Activated naive CD4-positive, alpha-beta T cell treated with anti-CD3 and anti-CD28 coated beads, Interleukin-2, amount 50 U/mL, for 72 hours (primary cell): ENCODE results near the gene SEMA5B. TPM values are rescaled to one million over a fixed set of nuclear protein-coding genes. Genes with fewer than 3 reads are reported as not detected.

Source experiments
- ATAC-seq, 2 donors: fragments of 150-1000 bp; cut with Tn5 transposase; 2 replicates each; pipeline ENCODE4 v1.10.0; 2021; ENCODE audit warnings: mild to moderate bottlenecking in 2 of 2, moderate library complexity in 2 of 2
- DNase-seq, 2 donors: peaks; one replicate each; pipeline ENCODE4 v3.0.0; 2021 to 2022; ENCODE audit warnings: low spot score in 2 of 2
- H3K27ac Mint-ChIP-seq, 2 donors: one replicate each; pipeline ENCODE4 v1.8.0; 2022; ENCODE audit warnings: mild to moderate bottlenecking in 2 of 2, mixed read lengths in 2 of 2
- H3K36me3 Mint-ChIP-seq, 2 donors: one replicate each; pipeline ENCODE4 v1.8.0; 2022; ENCODE audit warnings: mixed read lengths in 2 of 2
- H3K9me3 Mint-ChIP-seq, 2 donors: one replicate each; pipeline ENCODE4 v1.8.0; 2022; ENCODE audit warnings: mixed read lengths in 2 of 2
- total RNA-seq, 2 donors: library from RNA; stranded (reverse); gene quantifications; one replicate each; pipeline ENCODE4 v1.2.3, GENCODE V29; 2022

The SEMA5B gene
- total RNA-seq, 2 donors from 2014 or later: not detected

GRCh38 chr3:123064506-123064905 lies 36.9 kb upstream of the SEMA5B start:
- Mint-ChIP-seq H3K27ac (no peak overlapping the region), H3K36me3 (peaks cover 0 to 14% of the 10 kb centered on the region in 2 donors), H3K9me3 (no peaks in the 10 kb centered on the region)
- DNase-seq (no peak), ATAC-seq (peak in 1 of 2 donors; percentile 1)

- Mint-ChIP-seq H3K9me3 (no peaks in the 10 kb centered on the region), H3K27ac (no peak overlapping the region), H3K36me3 (peaks cover 0 to 11% of the 10 kb centered on the region in 2 donors)
- DNase-seq: no peak
- ATAC-seq: no peak
These were observed 35.5 kb upstream of the SEMA5B start for GRCh38 chr3:123063034-123063433.

GRCh38 chr3:123061856-123062255 lies 34.3 kb upstream of the SEMA5B start:
- ATAC-seq (no peak), DNase-seq (no peak)
- H3K9me3 Mint-ChIP-seq: no peaks in the 10 kb centered on the region
- H3K27ac Mint-ChIP-seq: no peak overlapping the region
- H3K36me3 Mint-ChIP-seq: peaks cover 0 to 5% of the 10 kb centered on the region in 2 donors

GRCh38 chr3:123060054-123060453 lies 32.5 kb upstream of the SEMA5B start:
- Mint-ChIP-seq H3K27ac (no peak overlapping the region), H3K9me3 (no peaks in the 10 kb centered on the region), H3K36me3 (no peaks in the 10 kb centered on the region)
- DNase-seq (no peak), ATAC-seq (no peak)

DNA sequence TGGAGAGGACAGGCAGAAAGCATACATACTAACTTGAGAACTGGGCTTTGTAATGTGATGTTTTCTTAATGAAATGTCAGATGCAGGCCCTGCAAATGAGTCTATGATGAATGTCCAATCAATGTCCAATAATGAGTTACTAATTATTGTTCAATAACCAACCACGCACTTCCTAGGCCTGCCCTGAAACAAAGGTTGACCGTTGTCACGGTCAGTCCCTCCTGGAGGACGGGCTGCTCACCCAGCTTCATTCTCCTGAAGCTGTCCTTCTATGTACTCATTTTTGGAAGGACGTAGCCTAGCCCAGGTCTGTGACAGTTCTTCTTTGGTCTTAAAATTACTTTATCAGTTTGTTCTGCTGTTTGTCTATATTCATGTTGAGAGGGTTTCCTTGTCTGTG lies 30.9 kb upstream of the SEMA5B start:
- H3K27ac Mint-ChIP-seq: no peak overlapping the region
- no peaks in the 10 kb centered on the region for H3K9me3 Mint-ChIP-seq
- no peaks in the 10 kb centered on the region for H3K36me3 Mint-ChIP-seq
- DNase-seq (no peak), ATAC-seq (no peak)

DNA sequence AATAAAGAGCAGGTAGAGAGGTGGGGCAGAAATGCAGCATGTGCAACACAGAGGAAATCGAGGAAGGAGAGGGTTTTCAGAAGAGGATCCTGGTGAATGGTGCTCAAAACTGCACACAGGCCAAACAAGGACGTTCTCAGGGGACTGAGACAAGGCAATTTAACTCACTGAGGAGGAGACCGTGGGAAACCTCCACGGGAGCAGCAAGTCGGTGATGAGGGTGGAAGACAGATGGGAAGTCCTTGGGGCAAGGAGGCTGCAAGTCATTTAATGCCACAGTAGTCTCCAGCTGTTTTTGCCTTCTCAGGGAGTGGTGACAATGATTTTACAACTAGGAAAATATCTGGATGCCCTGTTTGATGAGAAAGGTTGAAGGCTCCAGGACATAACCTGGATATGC lies 27.8 kb upstream of the SEMA5B start:
- DNase-seq (no peak), ATAC-seq (no peak)
- H3K27ac Mint-ChIP-seq: no peak overlapping the region
- no peaks in the 10 kb centered on the region for H3K9me3 Mint-ChIP-seq
- H3K36me3 Mint-ChIP-seq: no peaks in the 10 kb centered on the region

GRCh38 chr3:123054931-123055330 lies 27.4 kb upstream of the SEMA5B start:
- ATAC-seq (no peak), DNase-seq (no peak)
- no peaks in the 10 kb centered on the region for H3K9me3 Mint-ChIP-seq

DNA sequence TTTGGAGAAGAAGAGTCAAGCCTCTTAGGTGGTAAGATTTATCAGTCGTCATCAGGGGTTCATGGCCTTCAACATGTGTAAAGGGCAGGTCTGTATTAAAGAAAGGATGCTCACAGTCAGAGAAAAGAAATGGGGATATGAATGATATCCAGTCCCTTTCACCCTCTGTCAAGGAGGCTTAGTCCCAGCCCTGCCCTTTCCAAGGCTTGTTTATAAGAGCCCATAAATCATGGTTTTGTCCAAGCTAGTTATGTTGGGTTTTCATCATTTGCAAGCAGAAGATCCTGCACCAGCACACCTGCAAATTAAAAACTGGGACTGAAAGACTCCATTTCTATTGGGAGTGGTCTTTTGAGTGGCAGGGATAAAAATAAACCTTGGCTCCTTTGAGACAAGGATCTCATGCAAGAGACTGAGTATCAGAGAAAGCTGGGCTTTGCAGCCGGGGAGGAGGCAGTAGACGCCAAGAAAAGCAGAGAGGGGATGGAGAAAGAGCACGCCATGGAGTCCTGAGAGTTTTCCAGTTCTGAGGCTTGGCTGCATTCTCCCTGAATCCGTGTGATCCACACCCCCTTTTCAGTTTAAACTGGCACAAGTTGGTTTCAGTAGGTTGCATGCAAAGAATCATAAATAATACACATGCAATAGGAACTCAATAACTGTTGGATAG lies 26.7 kb upstream of the SEMA5B start:
- ATAC-seq: no peak
- Mint-ChIP-seq H3K9me3 (no peaks in the 10 kb centered on the region), H3K36me3 (no peaks in the 10 kb centered on the region), H3K27ac (no peak overlapping the region)
- no peak for DNase-seq

More at GRCh38 chr3:123054931-123055330, 27.4 kb upstream of the SEMA5B start:
- Mint-ChIP-seq H3K27ac (no peak overlapping the region), H3K36me3 (no peaks in the 10 kb centered on the region)

GRCh38 chr3:123053107-123053506 lies 25.5 kb upstream of the SEMA5B start:
- DNase-seq: no peak
- no peak overlapping the region for H3K27ac Mint-ChIP-seq
- no peaks in the 10 kb centered on the region for H3K36me3 Mint-ChIP-seq
- ATAC-seq: no peak
- no peaks in the 10 kb centered on the region for H3K9me3 Mint-ChIP-seq

DNA sequence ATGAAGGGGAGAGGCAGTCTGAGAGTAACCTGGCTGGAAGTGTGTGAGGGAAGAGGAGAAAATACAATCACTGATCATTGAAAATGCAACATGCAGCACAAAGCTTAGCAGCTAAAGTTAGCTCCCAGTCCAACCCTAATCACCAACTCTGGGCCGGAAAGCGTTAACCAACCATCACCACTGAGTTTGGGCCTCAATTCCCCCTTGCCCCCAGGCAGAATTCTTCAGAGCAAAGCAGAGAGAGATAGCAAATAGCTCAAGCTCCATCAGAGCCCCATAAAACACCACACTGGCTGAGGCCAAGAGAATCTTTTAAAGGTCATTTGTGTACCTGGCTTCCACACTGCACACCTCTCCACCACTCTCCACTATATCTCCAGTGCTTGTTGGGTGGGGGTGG lies 23.1 kb upstream of the SEMA5B start:
- H3K36me3 Mint-ChIP-seq: no peaks in the 10 kb centered on the region
- H3K9me3 Mint-ChIP-seq: no peaks in the 10 kb centered on the region
- no peak for ATAC-seq
- DNase-seq: no peak
- no peak overlapping the region for H3K27ac Mint-ChIP-seq

- no peaks in the 10 kb centered on the region for H3K36me3 Mint-ChIP-seq
- ATAC-seq: no peak
- H3K9me3 Mint-ChIP-seq: no peaks in the 10 kb centered on the region
- no peak for DNase-seq
- H3K27ac Mint-ChIP-seq: no peak overlapping the region
These were observed 21.1 kb upstream of the SEMA5B start for GRCh38 chr3:123048480-123049237.

DNA sequence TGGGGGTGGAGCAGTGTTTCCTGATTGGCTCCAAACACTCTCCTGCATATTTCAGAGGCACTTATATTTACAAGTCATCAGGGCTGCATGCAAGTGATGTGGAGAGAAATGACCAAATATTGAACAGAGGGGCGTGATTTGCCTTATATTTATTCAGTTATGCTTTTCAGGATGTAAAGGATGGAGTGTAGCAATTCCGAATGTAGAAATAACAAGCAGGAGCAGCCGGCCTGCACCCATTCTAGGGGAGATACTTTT lies 19.4 kb upstream of the SEMA5B start:
- Mint-ChIP-seq H3K9me3 (no peaks in the 10 kb centered on the region), H3K27ac (no peak overlapping the region), H3K36me3 (no peaks in the 10 kb centered on the region)
- ATAC-seq (no peak), DNase-seq (no peak)

- Mint-ChIP-seq H3K27ac (no peak overlapping the region), H3K9me3 (no peaks in the 10 kb centered on the region), H3K36me3 (no peaks in the 10 kb centered on the region)
- ATAC-seq: no peak
- DNase-seq: no peak
These were observed 18.9 kb upstream of the SEMA5B start for GRCh38 chr3:123046262-123047061.

DNA sequence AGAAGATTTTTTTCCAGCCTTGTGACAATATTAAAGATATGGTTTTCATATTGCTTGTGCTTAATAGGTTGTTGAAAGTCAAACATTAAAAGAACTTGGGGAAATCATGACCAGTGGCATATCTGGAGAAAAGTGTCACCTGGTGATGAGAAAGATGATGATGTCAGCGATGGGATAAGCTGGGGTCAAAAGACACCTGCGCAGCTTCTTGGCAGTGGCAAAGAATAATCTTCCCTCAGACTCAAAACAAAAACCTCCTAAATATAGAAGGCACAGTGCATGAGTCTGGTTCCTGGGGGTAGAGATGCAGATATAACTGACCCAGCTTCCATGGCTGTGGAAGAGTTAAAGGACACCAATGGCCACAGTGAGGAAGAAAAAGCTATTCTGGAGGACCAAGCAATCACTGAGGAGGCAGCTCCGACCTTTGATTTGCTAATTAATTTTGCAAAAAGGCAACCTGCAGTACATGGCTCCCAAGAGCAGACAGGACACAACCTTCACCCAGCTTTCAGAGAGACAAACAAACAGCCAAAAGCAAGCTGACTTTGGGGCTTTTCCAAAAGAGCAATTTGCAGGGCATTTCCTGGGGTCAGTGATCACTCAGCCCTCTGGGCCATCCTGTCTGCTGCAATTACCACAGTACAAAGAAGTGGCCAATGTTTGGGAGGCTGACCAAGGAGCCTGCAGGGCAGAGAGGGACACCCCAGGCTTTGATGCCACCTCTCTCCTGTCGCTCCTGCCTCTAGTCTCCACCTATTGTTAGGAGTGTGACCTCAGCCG lies 17.6 kb upstream of the SEMA5B start:
- Mint-ChIP-seq H3K9me3 (no peaks in the 10 kb centered on the region), H3K36me3 (no peaks in the 10 kb centered on the region), H3K27ac (no peak overlapping the region)
- DNase-seq: no peak
- no peak for ATAC-seq

DNA sequence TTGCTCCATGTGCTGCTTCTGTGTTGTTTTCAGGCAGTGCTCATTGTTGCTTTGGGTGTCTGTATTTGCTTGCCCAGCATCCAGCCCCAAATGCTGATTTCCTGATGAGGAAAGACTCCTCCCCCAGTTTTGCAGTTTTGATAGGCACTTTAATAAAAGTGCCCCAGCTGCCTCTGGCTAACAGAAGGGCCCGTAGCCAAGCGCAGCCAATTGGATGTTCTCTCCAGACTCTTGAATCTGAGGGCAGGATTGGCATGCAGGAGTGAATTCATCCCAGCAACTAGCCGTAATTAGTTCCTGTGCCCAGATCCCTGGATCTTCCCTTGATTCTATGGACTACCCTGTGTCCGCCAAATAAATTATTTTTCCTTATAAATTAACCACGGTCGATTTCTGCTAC lies 14.8 kb upstream of the SEMA5B start:
- H3K9me3 Mint-ChIP-seq: no peaks in the 10 kb centered on the region
- ATAC-seq: no peak
- H3K36me3 Mint-ChIP-seq: no peaks in the 10 kb centered on the region

GRCh38 chr3:123039178-123039577 lies 11.6 kb upstream of the SEMA5B start:
- Mint-ChIP-seq H3K9me3 (no peaks in the 10 kb centered on the region), H3K27ac (no peak overlapping the region), H3K36me3 (no peaks in the 10 kb centered on the region)
- DNase-seq (no peak), ATAC-seq (no peak)

More for the DNA sequence above, 14.8 kb upstream of the SEMA5B start:
- H3K27ac Mint-ChIP-seq: no peak overlapping the region
- DNase-seq: no peak

DNA sequence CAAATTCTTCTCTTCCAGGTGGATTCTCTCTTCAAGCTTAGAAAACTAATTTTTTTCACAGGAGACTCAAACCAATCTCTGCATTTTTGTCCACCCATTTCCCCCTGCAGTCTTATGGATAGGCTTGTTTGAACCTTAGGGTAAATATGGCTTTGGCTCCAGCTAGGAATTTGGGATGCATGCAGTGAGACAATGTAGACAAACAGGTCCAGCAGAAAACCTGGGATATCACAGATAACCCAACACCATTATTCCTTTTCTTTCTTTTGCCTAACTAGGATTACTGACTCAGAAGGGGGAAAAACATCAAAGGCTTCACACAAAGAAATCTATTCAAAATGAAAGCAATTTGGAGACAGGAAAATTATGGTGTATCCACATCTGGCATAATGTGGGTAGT lies 11.2 kb upstream of the SEMA5B start:
- no peaks in the 10 kb centered on the region for H3K9me3 Mint-ChIP-seq
- no peak for ATAC-seq
- no peak for DNase-seq
- H3K27ac Mint-ChIP-seq: no peak overlapping the region
- H3K36me3 Mint-ChIP-seq: no peaks in the 10 kb centered on the region
